Calu3 (cell line): Measurements from ENCODE around the gene CHRNA4. TPM values are rescaled to one million over a fixed set of nuclear protein-coding genes. Genes with fewer than 3 reads are reported as not detected.

Experiments used
- BruUV-seq: library from RNA; stranded (reverse); fragments of 400-500 nt; replicated peaks from 2 replicates; lab custom pipeline; 2021; lab: Mats Ljungman, UMichigan
- CTCF ChIA-PET: fragments of 300-600 bp; sonication (Branson Sonifier 250); formaldehyde crosslinking; loops from one replicate; lab custom pipeline; 2022; ENCODE audit warnings: antibody characterized with exemption; lab: Charles Lee
- DNase-seq: peaks from one replicate; pipeline ENCODE4 v3.0.0; 2022
- H3K27ac Mint-ChIP-seq: one replicate; pipeline ENCODE4 v1.8.0; 2022; ENCODE audit warnings: mixed read lengths; ENCODE audit not compliant: unreplicated experiment
- H3K27me3 Mint-ChIP-seq: one replicate; pipeline ENCODE4 v1.8.0; 2022; ENCODE audit warnings: mixed read lengths; ENCODE audit not compliant: unreplicated experiment
- H3K36me3 Mint-ChIP-seq: one replicate; pipeline ENCODE4 v1.8.0; 2022; ENCODE audit warnings: mild to moderate bottlenecking, moderate library complexity, mixed read lengths; ENCODE audit not compliant: insufficient read depth, unreplicated experiment
- H3K4me1 Mint-ChIP-seq: one replicate; pipeline ENCODE4 v1.8.0; 2022; ENCODE audit warnings: mild to moderate bottlenecking, low read depth, mixed read lengths; ENCODE audit not compliant: unreplicated experiment
- H3K4me3 Mint-ChIP-seq: one replicate; pipeline ENCODE4 v1.8.0; 2022; ENCODE audit warnings: mild to moderate bottlenecking, low read depth, moderate library complexity, mixed read lengths; ENCODE audit not compliant: unreplicated experiment
- H3K9me3 Mint-ChIP-seq: one replicate; pipeline ENCODE4 v1.8.0; 2022; ENCODE audit warnings: low read depth, mixed read lengths; ENCODE audit not compliant: unreplicated experiment
- CTCF ChIP-seq: fragments of 200-600 bp; IDR thresholded peaks from one replicate; pipeline ENCODE4 v1.8.0; 2022; ENCODE audit warnings: antibody characterized with exemption; ENCODE audit not compliant: unreplicated experiment
- intact Hi-C: fragments of 100-400 bp; cut with micrococcal nuclease; formaldehyde crosslinking; loops from one replicate; pipeline ENCODE4 v1.10.0; 2022; ENCODE audit not compliant: unreplicated experiment
- total RNA-seq: library from RNA; stranded (reverse); gene quantifications from 2 replicates; pipeline ENCODE4 v1.2.3, GENCODE V29; 2022

CHRNA4 gene
- total RNA-seq, 1 experiment from 2014 or later, result not detected

- H3K4me3 Mint-ChIP-seq, result no peak overlapping the region
- no peaks in the 10 kb centered on the region for H3K36me3 Mint-ChIP-seq
- no TSS peak for BruUV-seq
- H3K9me3 Mint-ChIP-seq, result no peaks in the 10 kb centered on the region
- intact Hi-C loops, result no loop called here
- CTCF ChIA-PET, result interaction anchor here (0.5 to 1.6 kb wide), 4 partner anchors 10 to 197 kb away, joined by 3 to 7 read pairs (median 4); partner anchors contain the start of gene HELZ2
- H3K4me1 Mint-ChIP-seq, result no peaks in the 10 kb centered on the region
- DNase-seq, result no peak
- peaks cover 99% of the 10 kb centered on the region for H3K27me3 Mint-ChIP-seq
- H3K27ac Mint-ChIP-seq, result no peak overlapping the region
- TF ChIP-seq CTCF, result no peak
Measured at GRCh38 chr20:63377256-63377941, 16.2 kb upstream of the CHRNA4 start.

GRCh38 chr20:63376283-63377250, 15.4 kb upstream of the CHRNA4 start:
- no peaks in the 10 kb centered on the region for H3K36me3 Mint-ChIP-seq
- no peak for TF ChIP-seq CTCF
- CTCF ChIA-PET, result interaction anchor here (0.5 to 1.6 kb wide), 3 partner anchors 85 to 198 kb away, joined by 3 to 7 read pairs (median 5); partner anchors contain the start of gene HELZ2
- no peaks in the 10 kb centered on the region for H3K4me1 Mint-ChIP-seq
- intact Hi-C loops, result no loop called here
- BruUV-seq, result no TSS peak
- no peak for DNase-seq
- no peaks in the 10 kb centered on the region for H3K9me3 Mint-ChIP-seq
- H3K4me3 Mint-ChIP-seq, result no peak overlapping the region
- no peak overlapping the region for H3K27ac Mint-ChIP-seq
- peaks cover 100% of the 10 kb centered on the region for H3K27me3 Mint-ChIP-seq

GRCh38 chr20:63375438-63375837, 14.3 kb upstream of the CHRNA4 start:
- no TSS peak for BruUV-seq
- Mint-ChIP-seq H3K9me3 (no peaks in the 10 kb centered on the region), H3K4me3 (no peak overlapping the region), H3K4me1 (no peaks in the 10 kb centered on the region), H3K36me3 (no peaks in the 10 kb centered on the region), H3K27ac (no peak overlapping the region), H3K27me3 (peaks cover 100% of the 10 kb centered on the region)
- TF ChIP-seq CTCF, result no peak
- DNase-seq, result no peak
- CTCF ChIA-PET, result no interaction called here
- intact Hi-C loops, result no loop called here

GRCh38 chr20:63374504-63374903, 13.4 kb upstream of the CHRNA4 start:
- intact Hi-C loops, result no loop called here
- Mint-ChIP-seq H3K27me3 (peaks cover 100% of the 10 kb centered on the region), H3K4me3 (no peak overlapping the region), H3K27ac (no peak overlapping the region), H3K36me3 (no peaks in the 10 kb centered on the region), H3K9me3 (no peaks in the 10 kb centered on the region), H3K4me1 (no peaks in the 10 kb centered on the region)
- no peak for TF ChIP-seq CTCF
- DNase-seq, result no peak
- no TSS peak for BruUV-seq
- CTCF ChIA-PET, result no interaction called here
